ENCODE data around the gene MAP3K10.

MAP3K10 gene

DNA sequence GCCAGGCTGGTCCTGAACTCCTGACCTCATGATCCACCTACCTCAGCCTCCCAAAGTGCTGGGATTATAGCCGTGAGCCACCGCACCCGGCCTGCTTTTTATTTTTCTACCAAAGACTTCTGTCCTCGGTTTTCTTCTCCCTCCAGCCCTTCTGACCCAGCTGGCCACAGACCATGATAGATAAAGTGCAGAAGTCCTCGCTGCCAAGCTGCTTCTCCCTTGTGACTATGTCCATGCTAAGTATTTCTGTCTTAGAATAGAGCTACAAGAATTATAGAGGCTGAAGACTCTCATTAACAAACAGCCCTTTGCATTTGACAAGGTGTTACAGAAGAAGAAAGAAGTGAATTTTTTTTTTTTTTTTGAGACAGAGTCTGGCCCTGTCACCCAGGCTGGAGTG lies 15.4 kb upstream of the MAP3K10 start:
- no peak for TF ChIP-seq CTCF (IDR thresholded peaks at IDR 0.05; ENCODE audit: insufficient read depth, low read depth, low read length, missing control alignments)

DNA sequence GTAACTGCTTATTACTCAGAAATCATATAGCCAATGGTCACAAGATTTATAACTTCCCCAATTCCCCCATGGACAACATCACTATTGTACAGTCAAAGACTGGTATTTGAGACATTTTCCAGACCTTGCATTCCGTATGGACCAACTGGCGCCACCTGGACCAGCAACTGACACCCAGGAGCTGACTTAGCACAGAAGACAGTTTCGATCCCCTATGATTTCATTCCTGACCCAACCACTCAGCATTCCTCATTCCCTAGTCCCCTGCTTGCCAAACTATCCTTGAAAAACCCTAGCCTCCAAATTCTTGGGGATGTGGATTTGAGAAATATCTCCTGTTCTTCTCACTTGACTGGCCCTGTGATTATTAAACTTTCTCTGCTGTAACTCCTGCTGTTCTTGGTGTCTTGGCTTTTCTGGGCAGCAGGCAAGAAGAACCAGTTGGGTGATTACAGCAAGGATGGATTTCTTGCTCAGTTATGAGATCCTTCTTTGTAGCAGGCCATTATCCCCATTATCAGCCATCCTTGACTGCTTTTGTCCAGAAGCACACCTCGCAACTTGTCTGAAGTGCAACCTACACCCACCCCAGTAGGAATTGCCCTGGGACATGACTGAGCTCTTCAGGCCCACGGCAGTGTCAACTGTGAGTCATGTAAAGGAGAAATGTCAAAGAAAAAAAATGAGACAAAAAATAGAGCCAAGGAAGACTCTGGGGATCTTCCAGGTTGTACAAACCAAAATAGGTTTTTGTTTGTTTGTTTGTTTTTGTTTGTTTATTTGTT lies 13.7 kb upstream of the MAP3K10 start:
- no peak for TF ChIP-seq CTCF (IDR thresholded peaks at IDR 0.05; ENCODE audit: insufficient read depth, low read depth, low read length, missing control alignments)
- DNase-seq (ENCODE audit: low read depth): no peak
- no peak overlapping the region for H3K4me3 ChIP-seq (ENCODE audit: low read depth, low read length)

More for the DNA sequence above, 15.4 kb upstream of the MAP3K10 start:
- no peak for DNase-seq (ENCODE audit: low read depth)
- H3K4me3 ChIP-seq (ENCODE audit: low read depth, low read length): no peak overlapping the region

- TF ChIP-seq CTCF (IDR thresholded peaks at IDR 0.05; ENCODE audit: insufficient read depth, low read depth, low read length, missing control alignments): no peak
- DNase-seq (ENCODE audit: low read depth): no peak
- H3K4me3 ChIP-seq (ENCODE audit: low read depth, low read length): no peak overlapping the region
These were observed 12.5 kb upstream of the MAP3K10 start for GRCh38 chr19:40178756-40179155.

- no peak overlapping the region for H3K4me3 ChIP-seq (ENCODE audit: low read depth, low read length)
- no peak for TF ChIP-seq CTCF (IDR thresholded peaks at IDR 0.05; ENCODE audit: insufficient read depth, low read depth, low read length, missing control alignments)
- no peak for DNase-seq (ENCODE audit: low read depth)
These were observed 7.0 kb upstream of the MAP3K10 start for GRCh38 chr19:40184273-40184672.

- peak; percentile 20 for TF ChIP-seq CTCF (IDR thresholded peaks at IDR 0.05; ENCODE audit: insufficient read depth, low read depth, low read length, missing control alignments)
- DNase-seq (ENCODE audit: low read depth): peak; percentile 44
- H3K4me3 ChIP-seq (ENCODE audit: low read depth, low read length): peak overlapping the region; percentile 83
These were observed 815 bp downstream of the MAP3K10 start for GRCh38 chr19:40191836-40192646.

DNA sequence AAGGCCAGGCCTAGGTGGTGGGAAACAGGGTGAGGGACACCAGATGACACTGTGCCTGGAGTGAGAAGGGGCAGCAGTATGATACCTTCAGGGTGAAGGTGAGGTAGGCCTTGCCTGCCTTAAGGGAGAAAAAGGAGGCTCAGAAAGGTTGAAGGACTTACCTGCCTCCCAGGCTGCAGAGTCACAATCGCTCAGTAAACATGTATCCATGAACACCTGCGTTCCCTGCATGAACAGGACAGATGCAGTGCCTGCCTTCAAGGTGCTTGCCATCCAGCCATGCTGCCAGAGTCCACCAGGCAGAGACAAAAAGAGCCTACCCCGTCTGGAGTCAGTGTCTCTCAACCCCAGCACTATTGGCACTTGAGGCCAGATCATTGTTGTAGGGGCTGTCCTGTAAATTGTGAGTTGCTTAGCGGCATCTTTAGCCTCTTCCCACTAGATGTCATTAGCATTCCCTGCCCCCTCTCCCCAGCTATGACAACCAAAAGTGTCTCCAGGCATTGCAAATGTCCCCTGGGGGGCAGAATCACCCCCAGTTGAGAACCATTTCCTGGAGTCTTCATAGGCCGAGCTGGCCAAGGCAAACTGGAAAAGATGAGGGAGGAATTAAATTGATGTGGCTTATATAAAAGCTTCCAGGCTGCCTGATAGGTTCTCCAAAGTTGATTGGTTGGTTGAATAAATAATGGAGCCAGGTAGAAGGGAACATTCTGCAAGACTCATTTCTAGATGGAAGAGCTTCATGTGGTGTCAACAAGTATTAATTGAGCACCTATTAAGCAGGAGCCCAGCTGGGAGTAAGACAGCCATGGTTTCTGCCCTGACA lies 1.7 kb downstream of the MAP3K10 start:
- no peak overlapping the region for H3K4me3 ChIP-seq (ENCODE audit: low read depth, low read length)
- no peak for DNase-seq (ENCODE audit: low read depth)

More for the DNA sequence above, 1.7 kb downstream of the MAP3K10 start:
- no peak for TF ChIP-seq CTCF (IDR thresholded peaks at IDR 0.05; ENCODE audit: insufficient read depth, low read depth, low read length, missing control alignments)

Data from GM12865 (cell line).